ENCODE results near the gene SLC18A2. TPM values are rescaled to one million over a fixed set of nuclear protein-coding genes. Genes with fewer than 3 reads are reported as not detected.

SLC18A2 gene
- total and polyA plus RNA-seq, 2 experiments from 2014 or later = 0.91 TPM; not detected in 1

DNA sequence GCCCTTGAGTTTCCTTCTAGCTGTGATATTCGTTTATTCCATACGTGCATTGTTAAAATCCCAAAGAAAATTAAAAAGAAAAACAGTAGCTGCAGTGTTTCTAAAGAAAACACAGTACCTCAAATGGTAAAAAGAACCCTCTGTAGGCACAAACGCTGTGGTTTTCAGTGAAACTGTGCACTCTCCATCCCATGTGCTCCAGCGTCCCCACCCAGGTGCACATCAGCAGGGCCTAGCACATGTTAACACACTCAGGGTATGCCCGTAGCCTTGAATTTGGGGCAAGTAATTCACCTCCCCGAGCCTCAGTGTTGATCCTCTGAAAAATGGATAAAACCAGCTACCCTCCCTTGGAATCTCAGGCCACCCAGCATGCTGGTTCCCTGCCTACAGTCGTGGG lies 9.5 kb downstream of the SLC18A2 start:
- in situ Hi-C loops (cut with MboI) = no loop called here
- Histone ChIP-seq H3K4me1 (ENCODE audit: insufficient read depth) (peaks cover 18% of the 10 kb centered on the region), H2AFZ (no peak overlapping the region), H3K36me3 (ENCODE audit: low read depth) (no peaks in the 10 kb centered on the region), H3K4me3 (no peak overlapping the region), H3K9ac (no peak overlapping the region), H3K79me2 (ENCODE audit: insufficient read depth) (no peaks in the 10 kb centered on the region), H3F3A (ENCODE audit: insufficient read depth) (peaks cover 14% of the 10 kb centered on the region), H3K9me3 (ENCODE audit: low read depth) (no peaks in the 10 kb centered on the region), H3K27ac (no peak overlapping the region), H3K9me2 (ENCODE audit: insufficient read depth) (no peaks in the 10 kb centered on the region), H4K20me1 (ENCODE audit: insufficient read depth) (no peaks in the 10 kb centered on the region), H3K4me2 (ENCODE audit: unreplicated experiment) (no peak overlapping the region), H3K27me3 (replicated peaks; ENCODE audit: insufficient read depth) (no peaks in the 10 kb centered on the region)
- DNase-seq = no peak
- no peak for TF ChIP-seq EZH2phosphoT487 (IDR thresholded peaks at IDR 0.05; ENCODE audit: insufficient read depth, low read depth)
- no peak for TF ChIP-seq EZH2 (IDR thresholded peaks at IDR 0.05; ENCODE audit: insufficient read depth, poor library complexity, severe bottlenecking)
- WGBS, 2 experiments (ENCODE audit: low coverage in 1 of 2, low lambda C conversion rate in 2 of 2, missing lambda C conversion rate in 2 of 2) = 67 to 70% methylated on average over 7 of the region's 7 CpGs

- Histone ChIP-seq H3K27ac (no peak overlapping the region), H3K27me3 (replicated peaks; ENCODE audit: insufficient read depth) (peaks cover 8% of the 10 kb centered on the region; the same call in 1 of the 2 replicates), H3K4me3 (no peak overlapping the region), H2AFZ (no peak overlapping the region), H3K9ac (no peak overlapping the region), H3K9me3 (ENCODE audit: low read depth) (no peaks in the 10 kb centered on the region), H3K79me2 (ENCODE audit: insufficient read depth) (no peaks in the 10 kb centered on the region), H3K4me2 (ENCODE audit: unreplicated experiment) (no peak overlapping the region), H3F3A (ENCODE audit: insufficient read depth) (peaks cover 7% of the 10 kb centered on the region), H3K4me1 (ENCODE audit: insufficient read depth) (peaks cover 10% of the 10 kb centered on the region), H3K36me3 (ENCODE audit: low read depth) (no peaks in the 10 kb centered on the region), H4K20me1 (ENCODE audit: insufficient read depth) (no peaks in the 10 kb centered on the region), H3K9me2 (ENCODE audit: insufficient read depth) (no peaks in the 10 kb centered on the region)
- in situ Hi-C loops (cut with MboI) = no loop called here
- no peak for TF ChIP-seq EZH2 (IDR thresholded peaks at IDR 0.05; ENCODE audit: insufficient read depth, poor library complexity, severe bottlenecking)
- no peak for TF ChIP-seq EZH2phosphoT487 (IDR thresholded peaks at IDR 0.05; ENCODE audit: insufficient read depth, low read depth)
- no peak for DNase-seq
- 70 to 83% methylated on average over 9 of the region's 9 CpGs for WGBS, 2 experiments (ENCODE audit: low coverage in 1 of 2, low lambda C conversion rate in 2 of 2, missing lambda C conversion rate in 2 of 2)
These were observed 13.0 kb downstream of the SLC18A2 start for GRCh38 chr10:117253908-117254307.

- Histone ChIP-seq H3K9ac (no peak overlapping the region), H3K4me3 (no peak overlapping the region), H3K27me3 (replicated peaks; ENCODE audit: insufficient read depth) (peaks cover 9% of the 10 kb centered on the region), H3K9me2 (ENCODE audit: insufficient read depth) (no peaks in the 10 kb centered on the region), H3F3A (ENCODE audit: insufficient read depth) (peaks cover 3% of the 10 kb centered on the region), H2AFZ (no peak overlapping the region), H3K36me3 (ENCODE audit: low read depth) (no peaks in the 10 kb centered on the region), H3K4me2 (ENCODE audit: unreplicated experiment) (no peak overlapping the region), H4K20me1 (ENCODE audit: insufficient read depth) (no peaks in the 10 kb centered on the region), H3K79me2 (ENCODE audit: insufficient read depth) (no peaks in the 10 kb centered on the region), H3K27ac (no peak overlapping the region), H3K4me1 (ENCODE audit: insufficient read depth) (0 out of 2 replicates have a peak, but pooled peaks cover 7% of the 10 kb centered on the region), H3K9me3 (ENCODE audit: low read depth) (no peaks in the 10 kb centered on the region)
- TF ChIP-seq EZH2 (IDR thresholded peaks at IDR 0.05; ENCODE audit: insufficient read depth, poor library complexity, severe bottlenecking) (no peak), EZH2phosphoT487 (IDR thresholded peaks at IDR 0.05; ENCODE audit: insufficient read depth, low read depth) (no peak)
- in situ Hi-C loops (cut with MboI) = no loop called here
- DNase-seq = no peak
- WGBS, 2 experiments (ENCODE audit: low coverage in 1 of 2, low lambda C conversion rate in 2 of 2, missing lambda C conversion rate in 2 of 2) = 62 to 69% methylated on average over 9 of the region's 9 CpGs
These were observed 13.4 kb downstream of the SLC18A2 start for GRCh38 chr10:117254338-117254737.

DNA sequence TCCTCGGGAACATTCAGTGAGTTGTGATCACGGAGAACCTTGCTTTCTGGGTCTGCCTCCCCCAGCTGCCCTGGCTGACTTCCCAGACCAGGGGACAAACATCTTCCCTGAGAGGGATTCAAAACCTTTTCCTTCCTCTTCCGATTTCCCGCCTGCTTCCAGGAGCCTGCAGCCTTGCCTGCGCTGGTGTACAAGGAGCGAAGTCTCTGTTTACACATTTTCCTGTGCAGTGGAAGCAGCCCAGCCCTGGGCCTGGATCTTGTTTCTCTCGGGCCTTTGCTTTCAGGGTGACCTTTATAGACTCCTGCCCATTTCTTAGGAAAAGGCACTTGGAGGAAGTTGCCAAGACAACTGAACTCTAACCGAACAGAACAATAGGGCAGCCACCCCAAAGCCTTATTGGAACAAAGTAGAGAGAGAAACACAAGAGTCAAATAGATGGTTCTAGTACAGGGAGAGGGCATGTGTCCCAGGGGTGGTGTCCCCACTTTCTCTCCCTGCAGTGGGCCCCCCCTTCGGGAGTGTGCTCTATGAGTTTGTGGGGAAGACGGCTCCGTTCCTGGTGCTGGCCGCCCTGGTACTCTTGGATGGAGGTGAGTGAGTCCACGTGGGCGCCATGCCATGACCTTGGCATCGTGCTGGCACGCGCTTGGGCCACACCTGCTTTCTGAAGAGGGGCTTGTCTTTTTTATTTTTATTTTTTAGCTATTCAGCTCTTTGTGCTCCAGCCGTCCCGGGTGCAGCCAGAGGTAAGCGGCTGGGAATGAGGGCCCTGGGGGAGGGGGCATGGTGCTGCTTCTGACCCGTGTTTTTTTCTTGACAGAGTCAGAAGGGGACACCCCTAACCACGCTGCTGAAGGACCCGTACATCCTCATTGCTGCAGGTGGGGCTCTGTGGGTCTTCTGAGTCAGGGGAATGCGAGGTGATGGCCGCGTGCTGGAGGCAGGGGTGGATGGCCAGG lies 14.1 kb downstream of the SLC18A2 start:
- no peaks in the 10 kb centered on the region for H3K36me3 ChIP-seq (ENCODE audit: low read depth)
- H3K4me1 ChIP-seq (ENCODE audit: insufficient read depth) = no peaks in the 10 kb centered on the region
- no peaks in the 10 kb centered on the region for H3K9me3 ChIP-seq (ENCODE audit: low read depth)
- no peak for DNase-seq
- H4K20me1 ChIP-seq (ENCODE audit: insufficient read depth) = no peaks in the 10 kb centered on the region
- in situ Hi-C loops (cut with MboI) = no loop called here
- no peaks in the 10 kb centered on the region for H3K79me2 ChIP-seq (ENCODE audit: insufficient read depth)
- 78 to 80% methylated on average over 26 of the region's 26 CpGs for WGBS, 2 experiments (ENCODE audit: low coverage in 1 of 2, low lambda C conversion rate in 2 of 2, missing lambda C conversion rate in 2 of 2)
- H3K9ac ChIP-seq = no peak overlapping the region
- TF ChIP-seq EZH2 (IDR thresholded peaks at IDR 0.05; ENCODE audit: insufficient read depth, poor library complexity, severe bottlenecking) (no peak), EZH2phosphoT487 (IDR thresholded peaks at IDR 0.05; ENCODE audit: insufficient read depth, low read depth) (no peak)
- no peak overlapping the region for H3K4me3 ChIP-seq
- no peak overlapping the region for H3K27ac ChIP-seq
- H3K27me3 ChIP-seq (replicated peaks; ENCODE audit: insufficient read depth) = peaks cover 15% of the 10 kb centered on the region
- no peaks in the 10 kb centered on the region for H3F3A ChIP-seq (ENCODE audit: insufficient read depth)
- H2AFZ ChIP-seq = no peak overlapping the region
- H3K4me2 ChIP-seq (ENCODE audit: unreplicated experiment) = no peak overlapping the region
- no peaks in the 10 kb centered on the region for H3K9me2 ChIP-seq (ENCODE audit: insufficient read depth)
